Thyroid gland (tissue), 4 donors: ENCODE measurements around the gene STK33.

Source experiments
- POLR2A ChIP-seq, 2 donors: fragments of 450-650 bp; IDR thresholded peaks; one replicate each; pipeline ENCODE4 v1.6.1; 2017; ENCODE audit warnings: antibody characterized with exemption in 2 of 2, mild to moderate bottlenecking in 2 of 2, moderate library complexity in 1 of 2
- TF ChIP-seq, protein P1 (sequence below), 6 experiments: fragments of 200-600 bp in 3 of 6; fragments of 450-650 bp in 3 of 6; sonication (generic) in 3 of 6; IDR thresholded peaks; one replicate each; pipeline ENCODE4 v1.5.1; 2016 to 2019; ENCODE audit warnings: antibody characterized with exemption in 6 of 6, mild to moderate bottlenecking in 2 of 6, inconsistent platforms in 1 of 6, moderate library complexity in 1 of 6

GRCh38 chr11:8613036-8613435 lies 19.0 kb upstream of the STK33 start:
- TF ChIP-seq, protein P1, sequence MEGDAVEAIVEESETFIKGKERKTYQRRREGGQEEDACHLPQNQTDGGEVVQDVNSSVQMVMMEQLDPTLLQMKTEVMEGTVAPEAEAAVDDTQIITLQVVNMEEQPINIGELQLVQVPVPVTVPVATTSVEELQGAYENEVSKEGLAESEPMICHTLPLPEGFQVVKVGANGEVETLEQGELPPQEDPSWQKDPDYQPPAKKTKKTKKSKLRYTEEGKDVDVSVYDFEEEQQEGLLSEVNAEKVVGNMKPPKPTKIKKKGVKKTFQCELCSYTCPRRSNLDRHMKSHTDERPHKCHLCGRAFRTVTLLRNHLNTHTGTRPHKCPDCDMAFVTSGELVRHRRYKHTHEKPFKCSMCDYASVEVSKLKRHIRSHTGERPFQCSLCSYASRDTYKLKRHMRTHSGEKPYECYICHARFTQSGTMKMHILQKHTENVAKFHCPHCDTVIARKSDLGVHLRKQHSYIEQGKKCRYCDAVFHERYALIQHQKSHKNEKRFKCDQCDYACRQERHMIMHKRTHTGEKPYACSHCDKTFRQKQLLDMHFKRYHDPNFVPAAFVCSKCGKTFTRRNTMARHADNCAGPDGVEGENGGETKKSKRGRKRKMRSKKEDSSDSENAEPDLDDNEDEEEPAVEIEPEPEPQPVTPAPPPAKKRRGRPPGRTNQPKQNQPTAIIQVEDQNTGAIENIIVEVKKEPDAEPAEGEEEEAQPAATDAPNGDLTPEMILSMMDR (IDR thresholded peaks at IDR 0.05) = no peak
- no peak for TF ChIP-seq POLR2A (IDR thresholded peaks at IDR 0.05)
